Astrocyte of the cerebellum (primary cell): ENCODE data around the gene DGAT2.

ENCODE experiments used
- DNase-seq: peaks from one replicate; pipeline ENCODE4 v3.0.0-alpha.2; 2011; ENCODE audit warnings: low read depth
- H3K4me3 ChIP-seq: 2 replicates; pipeline ENCODE4 v1.5.1; 2011; ENCODE audit warnings: mild to moderate bottlenecking, low read depth, low read length, moderate library complexity
- in situ Hi-C: cut with HindIII; loops from 2 replicates; pipeline ENCODE4 v1.10.0; 2017; ENCODE audit warnings: low sequenced_read_pairs
- TF ChIP-seq, protein P1 (sequence below): IDR thresholded peaks from 2 replicates; pipeline ENCODE4 v1.5.1; 2012; ENCODE audit warnings: low read length, low read depth, moderate library complexity, mild to moderate bottlenecking; ENCODE audit errors: missing control alignments

DGAT2 gene

DNA sequence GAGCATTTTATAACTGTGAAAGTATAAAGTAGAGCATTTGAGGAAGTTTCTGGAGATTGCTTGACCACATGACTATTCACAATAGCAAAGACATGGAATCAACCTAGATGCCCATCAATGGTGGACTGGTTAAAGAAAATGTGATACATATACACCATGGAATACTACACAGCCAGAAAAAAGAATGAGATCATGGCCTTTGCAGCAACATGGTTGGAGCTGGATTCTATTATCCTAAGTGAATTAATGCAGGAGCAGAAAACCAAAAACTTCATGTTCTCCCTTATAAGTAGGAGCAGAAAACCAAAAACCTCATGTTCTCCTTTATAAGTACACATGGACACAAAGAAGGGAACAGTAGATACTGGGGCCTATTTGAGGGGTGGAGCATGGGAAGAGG is 76.7 kb downstream of the DGAT2 start:
- in situ Hi-C loops = no loop called here
- TF ChIP-seq, protein P1, sequence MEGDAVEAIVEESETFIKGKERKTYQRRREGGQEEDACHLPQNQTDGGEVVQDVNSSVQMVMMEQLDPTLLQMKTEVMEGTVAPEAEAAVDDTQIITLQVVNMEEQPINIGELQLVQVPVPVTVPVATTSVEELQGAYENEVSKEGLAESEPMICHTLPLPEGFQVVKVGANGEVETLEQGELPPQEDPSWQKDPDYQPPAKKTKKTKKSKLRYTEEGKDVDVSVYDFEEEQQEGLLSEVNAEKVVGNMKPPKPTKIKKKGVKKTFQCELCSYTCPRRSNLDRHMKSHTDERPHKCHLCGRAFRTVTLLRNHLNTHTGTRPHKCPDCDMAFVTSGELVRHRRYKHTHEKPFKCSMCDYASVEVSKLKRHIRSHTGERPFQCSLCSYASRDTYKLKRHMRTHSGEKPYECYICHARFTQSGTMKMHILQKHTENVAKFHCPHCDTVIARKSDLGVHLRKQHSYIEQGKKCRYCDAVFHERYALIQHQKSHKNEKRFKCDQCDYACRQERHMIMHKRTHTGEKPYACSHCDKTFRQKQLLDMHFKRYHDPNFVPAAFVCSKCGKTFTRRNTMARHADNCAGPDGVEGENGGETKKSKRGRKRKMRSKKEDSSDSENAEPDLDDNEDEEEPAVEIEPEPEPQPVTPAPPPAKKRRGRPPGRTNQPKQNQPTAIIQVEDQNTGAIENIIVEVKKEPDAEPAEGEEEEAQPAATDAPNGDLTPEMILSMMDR = no peak
- no peak for DNase-seq
- no peak overlapping the region for H3K4me3 ChIP-seq

- no peak for DNase-seq
- H3K4me3 ChIP-seq = no peak overlapping the region
- TF ChIP-seq, protein P1 = no peak
- in situ Hi-C loops = no loop called here
Measured at GRCh38 chr11:75849894-75850293, 81.3 kb downstream of the DGAT2 start.

DNA sequence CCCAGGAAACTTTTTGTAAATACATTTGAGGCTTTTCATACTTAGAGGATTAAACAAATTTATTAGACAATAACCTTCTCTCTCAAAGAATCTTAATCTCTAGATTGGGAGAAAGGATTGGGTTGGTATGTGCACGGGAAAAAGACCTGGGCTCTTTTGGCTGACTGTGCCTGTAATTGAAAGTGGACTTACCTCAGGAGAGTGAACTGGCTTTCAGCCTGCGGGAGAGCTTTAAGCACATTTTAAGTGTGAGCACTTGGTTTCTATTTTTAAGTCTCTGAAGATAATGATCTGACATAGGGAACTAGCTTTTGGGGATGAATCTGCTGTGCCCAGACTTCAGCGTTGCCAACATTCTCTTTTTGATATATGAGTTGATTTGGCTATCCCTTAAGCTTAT is 82.2 kb downstream of the DGAT2 start:
- in situ Hi-C loops = no loop called here
- no peak for DNase-seq
- TF ChIP-seq, protein P1 = no peak
- H3K4me3 ChIP-seq = no peak overlapping the region
